Measurements from ENCODE around the gene CNTNAP2. TPM values are rescaled to one million over a fixed set of nuclear protein-coding genes. Genes with fewer than 3 reads are reported as not detected.

The CNTNAP2 gene
- total RNA-seq, 2 donors from 2014 or later = 0.37 TPM; not detected in 1

DNA sequence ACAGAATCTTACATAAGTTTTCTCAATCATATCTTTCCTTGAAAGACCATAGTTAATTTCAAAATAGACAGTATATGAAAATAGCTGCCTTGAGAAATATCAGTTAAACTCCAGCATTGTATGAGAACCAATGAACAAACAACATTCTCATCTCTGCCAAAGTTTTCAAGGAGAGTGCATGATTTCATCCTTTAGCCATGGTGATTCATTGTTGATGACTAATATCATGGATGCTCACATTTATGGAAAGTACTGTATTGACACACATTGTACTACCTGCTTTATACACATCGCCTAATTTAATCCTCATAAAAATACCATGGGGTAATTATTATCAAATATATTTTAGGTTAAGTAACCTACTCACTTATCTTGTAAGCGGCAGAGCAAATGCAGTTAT, 250.3 kb downstream of the CNTNAP2 start:
- no peaks in the 10 kb centered on the region for H3K4me1 Mint-ChIP-seq
- H3K36me3 Mint-ChIP-seq (ENCODE audit: low read depth) = no peaks in the 10 kb centered on the region
- DNase-seq = no peak
- no peaks in the 10 kb centered on the region for H3K27me3 Mint-ChIP-seq
- H3K9me3 ChIP-seq (ENCODE audit: control insufficient read depth, low read length, poor library complexity, severe bottlenecking) = no peaks in the 10 kb centered on the region
- ATAC-seq = no peak
- H3K27ac Mint-ChIP-seq = no peak overlapping the region
- no peak overlapping the region for H3K4me3 Mint-ChIP-seq

GRCh38 chr7:146370171-146370570, 253.6 kb downstream of the CNTNAP2 start:
- H3K9me3 ChIP-seq (ENCODE audit: control insufficient read depth, low read length, poor library complexity, severe bottlenecking) = no peaks in the 10 kb centered on the region
- ATAC-seq (no peak), DNase-seq (no peak)
- no peaks in the 10 kb centered on the region for H3K36me3 Mint-ChIP-seq (ENCODE audit: low read depth)
- no peaks in the 10 kb centered on the region for H3K4me1 Mint-ChIP-seq
- no peak overlapping the region for H3K27ac Mint-ChIP-seq
- H3K4me3 Mint-ChIP-seq = no peak overlapping the region
- H3K27me3 Mint-ChIP-seq = no peaks in the 10 kb centered on the region

- no peak overlapping the region for H3K27ac Mint-ChIP-seq
- DNase-seq (no peak), ATAC-seq (no peak)
- no peak overlapping the region for H3K4me3 Mint-ChIP-seq
- no peaks in the 10 kb centered on the region for H3K36me3 Mint-ChIP-seq (ENCODE audit: low read depth)
- no peaks in the 10 kb centered on the region for H3K27me3 Mint-ChIP-seq
- H3K9me3 ChIP-seq (ENCODE audit: control insufficient read depth, low read length, poor library complexity, severe bottlenecking) = no peaks in the 10 kb centered on the region
- no peaks in the 10 kb centered on the region for H3K4me1 Mint-ChIP-seq
These were observed 258.6 kb downstream of the CNTNAP2 start for GRCh38 chr7:146375170-146375569.

- Mint-ChIP-seq H3K4me1 (no peaks in the 10 kb centered on the region), H3K27me3 (no peaks in the 10 kb centered on the region), H3K36me3 (ENCODE audit: low read depth) (no peaks in the 10 kb centered on the region), H3K4me3 (no peak overlapping the region), H3K27ac (no peak overlapping the region)
- peaks cover 2% of the 10 kb centered on the region for H3K9me3 ChIP-seq (ENCODE audit: control insufficient read depth, low read length, poor library complexity, severe bottlenecking)
- ATAC-seq (no peak), DNase-seq (no peak)
These were observed 261.6 kb downstream of the CNTNAP2 start for GRCh38 chr7:146378196-146378595.

GRCh38 chr7:146387140-146387539, 270.5 kb downstream of the CNTNAP2 start:
- Mint-ChIP-seq H3K4me1 (no peaks in the 10 kb centered on the region), H3K27me3 (no peaks in the 10 kb centered on the region), H3K27ac (no peak overlapping the region), H3K36me3 (ENCODE audit: low read depth) (no peaks in the 10 kb centered on the region), H3K4me3 (no peak overlapping the region)
- DNase-seq = no peak
- ATAC-seq = no peak
- H3K9me3 ChIP-seq (ENCODE audit: control insufficient read depth, low read length, poor library complexity, severe bottlenecking) = no peaks in the 10 kb centered on the region

DNA sequence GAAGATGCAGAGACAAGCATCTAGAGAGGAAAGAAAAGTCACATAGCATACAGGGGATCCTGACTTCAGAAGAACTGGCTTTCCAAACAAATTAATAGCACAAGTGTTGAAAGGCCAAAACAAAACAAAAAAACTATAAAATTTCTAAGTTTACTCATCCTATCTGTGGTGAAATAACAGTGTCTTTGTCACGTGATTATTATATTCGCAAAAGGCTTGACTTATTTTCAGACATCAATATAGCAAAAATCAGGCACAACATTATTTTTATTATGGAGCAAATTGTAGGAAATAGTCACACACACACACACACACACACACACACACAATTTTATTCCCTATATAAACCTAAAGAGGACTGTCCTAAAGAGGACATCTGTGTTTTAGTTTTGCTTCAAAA, 272.3 kb downstream of the CNTNAP2 start:
- Mint-ChIP-seq H3K27me3 (no peaks in the 10 kb centered on the region), H3K4me3 (no peak overlapping the region), H3K27ac (no peak overlapping the region), H3K36me3 (ENCODE audit: low read depth) (no peaks in the 10 kb centered on the region), H3K4me1 (no peaks in the 10 kb centered on the region)
- H3K9me3 ChIP-seq (ENCODE audit: control insufficient read depth, low read length, poor library complexity, severe bottlenecking) = no peaks in the 10 kb centered on the region
- ATAC-seq = no peak
- no peak for DNase-seq

- Mint-ChIP-seq H3K36me3 (ENCODE audit: low read depth) (no peaks in the 10 kb centered on the region), H3K27ac (no peak overlapping the region), H3K4me3 (no peak overlapping the region), H3K27me3 (no peaks in the 10 kb centered on the region), H3K4me1 (no peaks in the 10 kb centered on the region)
- H3K9me3 ChIP-seq (ENCODE audit: control insufficient read depth, low read length, poor library complexity, severe bottlenecking) = no peaks in the 10 kb centered on the region
- DNase-seq = no peak
- no peak for ATAC-seq
These were observed 276.7 kb downstream of the CNTNAP2 start for GRCh38 chr7:146393346-146393745.

GRCh38 chr7:146397141-146397540, 280.5 kb downstream of the CNTNAP2 start:
- DNase-seq (no peak), ATAC-seq (no peak)
- H3K4me1 Mint-ChIP-seq = no peaks in the 10 kb centered on the region
- no peak overlapping the region for H3K4me3 Mint-ChIP-seq
- H3K9me3 ChIP-seq (ENCODE audit: control insufficient read depth, low read length, poor library complexity, severe bottlenecking) = no peaks in the 10 kb centered on the region
- no peaks in the 10 kb centered on the region for H3K36me3 Mint-ChIP-seq (ENCODE audit: low read depth)
- H3K27me3 Mint-ChIP-seq = no peaks in the 10 kb centered on the region
- H3K27ac Mint-ChIP-seq = no peak overlapping the region

DNA sequence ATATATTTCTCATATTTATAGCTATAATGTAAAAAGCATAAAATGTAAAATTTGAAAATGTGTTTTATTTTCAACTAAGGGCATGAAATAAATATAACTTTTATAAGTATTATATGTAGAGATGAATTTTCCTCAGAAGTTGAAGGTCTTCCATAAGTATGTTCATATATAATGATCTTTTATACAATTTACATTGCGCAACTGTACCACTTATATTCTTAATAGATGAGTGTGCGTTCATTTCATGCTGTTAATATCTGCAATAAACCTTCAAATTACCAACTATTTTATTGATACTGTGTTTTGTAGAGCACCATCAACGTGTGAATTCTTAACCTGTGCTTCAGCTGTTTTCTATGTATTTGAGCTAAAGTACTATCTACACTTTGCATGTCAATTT, 285.3 kb downstream of the CNTNAP2 start:
- H3K9me3 ChIP-seq (ENCODE audit: control insufficient read depth, low read length, poor library complexity, severe bottlenecking) = peaks cover 2% of the 10 kb centered on the region
- H3K27me3 Mint-ChIP-seq = no peaks in the 10 kb centered on the region
- no peaks in the 10 kb centered on the region for H3K36me3 Mint-ChIP-seq (ENCODE audit: low read depth)
- DNase-seq (no peak), ATAC-seq (no peak)
- no peak overlapping the region for H3K27ac Mint-ChIP-seq
- no peaks in the 10 kb centered on the region for H3K4me1 Mint-ChIP-seq
- no peak overlapping the region for H3K4me3 Mint-ChIP-seq

DNA sequence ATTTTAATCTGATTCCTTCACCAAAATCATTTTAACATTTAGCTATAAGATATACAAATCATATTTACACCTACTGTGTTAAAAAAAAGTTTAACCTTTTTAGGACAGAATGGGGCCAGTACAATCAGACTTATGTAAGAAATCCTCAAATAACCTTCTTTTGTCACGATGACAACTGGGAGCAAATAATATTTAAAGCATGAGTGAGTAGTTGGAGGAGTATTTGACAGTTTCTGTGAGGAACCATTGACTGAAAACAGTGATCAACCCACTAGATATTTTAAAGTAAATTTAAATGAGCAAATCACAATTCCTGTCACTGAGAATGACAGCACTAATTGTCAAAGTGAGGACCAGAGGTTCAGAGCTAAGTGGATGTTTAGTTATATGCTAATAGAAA, 289.1 kb downstream of the CNTNAP2 start:
- no peaks in the 10 kb centered on the region for H3K27me3 Mint-ChIP-seq
- DNase-seq = no peak
- no peak overlapping the region for H3K27ac Mint-ChIP-seq
- no peaks in the 10 kb centered on the region for H3K36me3 Mint-ChIP-seq (ENCODE audit: low read depth)
- no peaks in the 10 kb centered on the region for H3K4me1 Mint-ChIP-seq
- H3K9me3 ChIP-seq (ENCODE audit: control insufficient read depth, low read length, poor library complexity, severe bottlenecking) = peaks cover 2% of the 10 kb centered on the region
- ATAC-seq = no peak
- H3K4me3 Mint-ChIP-seq = no peak overlapping the region

GRCh38 chr7:146411975-146412374, 295.4 kb downstream of the CNTNAP2 start:
- H3K9me3 ChIP-seq (ENCODE audit: control insufficient read depth, low read length, poor library complexity, severe bottlenecking) = no peaks in the 10 kb centered on the region
- no peak for ATAC-seq
- H3K4me1 Mint-ChIP-seq = no peaks in the 10 kb centered on the region
- H3K36me3 Mint-ChIP-seq (ENCODE audit: low read depth) = no peaks in the 10 kb centered on the region
- H3K4me3 Mint-ChIP-seq = no peak overlapping the region
- H3K27me3 Mint-ChIP-seq = no peaks in the 10 kb centered on the region
- H3K27ac Mint-ChIP-seq = no peak overlapping the region
- no peak for DNase-seq

- ATAC-seq (no peak), DNase-seq (no peak)
- H3K9me3 ChIP-seq (ENCODE audit: control insufficient read depth, low read length, poor library complexity, severe bottlenecking) = no peaks in the 10 kb centered on the region
- Mint-ChIP-seq H3K27ac (no peak overlapping the region), H3K27me3 (no peaks in the 10 kb centered on the region), H3K36me3 (ENCODE audit: low read depth) (no peaks in the 10 kb centered on the region), H3K4me3 (no peak overlapping the region), H3K4me1 (no peaks in the 10 kb centered on the region)
These were observed 296.2 kb downstream of the CNTNAP2 start for GRCh38 chr7:146412781-146413180.

DNA sequence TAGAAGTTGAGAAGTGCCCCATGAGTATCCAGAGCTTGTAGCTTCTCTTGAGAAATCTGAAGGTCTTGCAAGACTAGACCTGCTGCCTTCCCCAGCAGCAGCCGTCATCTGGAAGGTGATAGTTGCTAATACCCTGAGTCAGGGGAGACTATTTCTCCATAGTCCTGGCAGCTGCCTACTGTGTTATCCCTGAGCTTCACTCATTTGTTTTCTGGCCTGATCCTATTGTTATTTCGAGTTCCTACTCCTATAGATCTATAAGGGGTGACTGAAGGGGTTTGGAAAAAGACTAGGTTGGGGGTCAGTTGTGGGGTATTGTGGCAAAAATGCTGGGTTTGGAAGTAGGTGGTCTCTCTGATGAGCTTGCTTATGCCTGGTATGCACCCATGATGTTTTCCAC, 297.8 kb downstream of the CNTNAP2 start:
- Mint-ChIP-seq H3K36me3 (ENCODE audit: low read depth) (no peaks in the 10 kb centered on the region), H3K27me3 (no peaks in the 10 kb centered on the region), H3K27ac (no peak overlapping the region), H3K4me1 (no peaks in the 10 kb centered on the region), H3K4me3 (no peak overlapping the region)
- DNase-seq (no peak), ATAC-seq (no peak)
- H3K9me3 ChIP-seq (ENCODE audit: control insufficient read depth, low read length, poor library complexity, severe bottlenecking) = no peaks in the 10 kb centered on the region

GRCh38 chr7:146414937-146415336, 298.3 kb downstream of the CNTNAP2 start:
- DNase-seq (no peak), ATAC-seq (no peak)
- Mint-ChIP-seq H3K27ac (no peak overlapping the region), H3K36me3 (ENCODE audit: low read depth) (no peaks in the 10 kb centered on the region), H3K4me3 (no peak overlapping the region), H3K27me3 (no peaks in the 10 kb centered on the region), H3K4me1 (no peaks in the 10 kb centered on the region)
- no peaks in the 10 kb centered on the region for H3K9me3 ChIP-seq (ENCODE audit: control insufficient read depth, low read length, poor library complexity, severe bottlenecking)

DNA sequence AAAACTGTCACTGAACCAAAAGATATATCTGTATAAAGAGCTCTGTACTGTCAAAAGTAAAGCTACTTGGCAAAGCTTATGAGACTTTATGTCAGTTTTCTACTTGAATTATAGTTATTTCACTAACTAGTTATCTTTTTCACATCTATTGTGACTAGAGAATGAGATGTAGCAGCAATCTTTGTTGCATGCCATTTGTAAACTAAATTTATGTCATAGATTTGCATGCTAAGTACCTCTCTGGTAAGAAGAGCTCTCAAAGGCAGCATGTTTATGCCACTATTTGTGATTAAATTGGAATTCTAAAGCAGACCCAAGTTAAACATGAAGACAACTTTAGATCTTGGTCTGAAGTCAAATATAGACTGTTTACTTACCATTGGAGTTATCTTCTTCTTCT, 300.6 kb downstream of the CNTNAP2 start:
- ATAC-seq (no peak), DNase-seq (no peak)
- Mint-ChIP-seq H3K4me3 (no peak overlapping the region), H3K4me1 (no peaks in the 10 kb centered on the region), H3K27me3 (no peaks in the 10 kb centered on the region), H3K36me3 (ENCODE audit: low read depth) (no peaks in the 10 kb centered on the region), H3K27ac (no peak overlapping the region)
- no peaks in the 10 kb centered on the region for H3K9me3 ChIP-seq (ENCODE audit: control insufficient read depth, low read length, poor library complexity, severe bottlenecking)
